AG04450 (cell line): ENCODE results near the gene SP2. TPM values are rescaled to one million over a fixed set of nuclear protein-coding genes. Genes with fewer than 3 reads are reported as not detected.

ENCODE experiments used
- CTCF ChIA-PET: fragments of 300-600, 350-600 bp; formaldehyde crosslinking; extraction: SDS; loops from one replicate; lab custom pipeline; 2022; ENCODE audit warnings: antibody characterized with exemption, inconsistent platforms; lab: Charles Lee
- POLR2A ChIA-PET: fragments of 350-600 bp; formaldehyde crosslinking; extraction: SDS; loops from one replicate; lab custom pipeline; 2021; ENCODE audit warnings: antibody characterized with exemption, inconsistent platforms; lab: Yijun Ruan, JAX
- DNase-seq: peaks from one replicate; pipeline ENCODE4 v3.0.0-alpha.2; 2011; ENCODE audit warnings: low read depth, low spot score
- H3K27ac ChIP-seq: one replicate; pipeline ENCODE4 v1.5.1; 2012; ENCODE audit warnings: low read depth, low read length, control low read depth
- H3K27me3 ChIP-seq: one replicate; pipeline ENCODE4 v1.6.0; 2012; ENCODE audit warnings: low read length; ENCODE audit not compliant: control insufficient read depth, insufficient read depth
- H3K4me3 ChIP-seq: 2 replicates; pipeline ENCODE4 v1.5.1; 2011; ENCODE audit warnings: mild to moderate bottlenecking, low read depth, low read length, control low read depth
- H3K9me3 ChIP-seq: 2 replicates; pipeline ENCODE4 v1.5.1; 2012; ENCODE audit warnings: low read length; ENCODE audit not compliant: control insufficient read depth, insufficient read depth
- CTCF ChIP-seq: IDR thresholded peaks from 2 replicates; pipeline ENCODE4 v1.5.1; 2011; ENCODE audit warnings: low read depth, low read length, control low read depth, inconsistent platforms
- polyA plus RNA-seq: library from polyadenylated mRNA; depleted of rRNA; stranded (reverse); fragments of >200 nt; gene quantifications from 2 replicates; pipeline ENCODE4 v1.2.3, GENCODE V29; 2011

Gene SP2
- polyA plus RNA-seq, 1 experiment, result 2.7 TPM

- peaks cover 26% of the 10 kb centered on the region for H3K27me3 ChIP-seq
- ChIA-PET CTCF (interaction anchor here (0.7 kb wide), 1 partner anchor 22 kb away, joined by 3 read pairs; no protein-coding TSS in a partner anchor), POLR2A (no interaction called here)
Measured at GRCh38 chr17:47869114-47869513, 26.9 kb upstream of the SP2 start.

GRCh38 chr17:47870056-47870455 is 26.0 kb upstream of the SP2 start:
- ChIA-PET CTCF (interaction anchor here (1.3 to 2.7 kb wide), 2 partner anchors 26 to 28 kb away, joined by 4 to 11 read pairs; partner anchors contain the start of gene SCRN2), POLR2A (no interaction called here)
- no peak for DNase-seq
- H3K4me3 ChIP-seq, result no peak overlapping the region
- H3K27ac ChIP-seq, result no peak overlapping the region
- peaks cover 26% of the 10 kb centered on the region for H3K27me3 ChIP-seq
- H3K9me3 ChIP-seq, result peaks cover 3% of the 10 kb centered on the region; the same call in 1 of the 2 replicates
- TF ChIP-seq CTCF, result no peak

More at GRCh38 chr17:47869114-47869513, 26.9 kb upstream of the SP2 start:
- no peak for TF ChIP-seq CTCF
- Histone ChIP-seq H3K9me3 (peaks cover 3% of the 10 kb centered on the region; the same call in 1 of the 2 replicates), H3K27ac (no peak overlapping the region), H3K4me3 (no peak overlapping the region)
- DNase-seq, result no peak

- no peak for DNase-seq
- no peak for TF ChIP-seq CTCF
- Histone ChIP-seq H3K4me3 (no peak overlapping the region), H3K27me3 (peaks cover 29% of the 10 kb centered on the region), H3K27ac (no peak overlapping the region), H3K9me3 (peaks cover 3% of the 10 kb centered on the region; the same call in 1 of the 2 replicates)
- ChIA-PET POLR2A (no interaction called here), CTCF (interaction anchor here (2.7 kb wide), 1 partner anchor 27 kb away, joined by 11 read pairs; no protein-coding TSS in a partner anchor)
Measured at GRCh38 chr17:47871048-47871447, 25.0 kb upstream of the SP2 start.

GRCh38 chr17:47872019-47872650 is 23.9 kb upstream of the SP2 start:
- no peak overlapping the region for H3K4me3 ChIP-seq
- CTCF ChIA-PET, result interaction anchor here (0.8 to 2.7 kb wide), 4 partner anchors 18 to 98 kb away, joined by 3 to 11 read pairs (median 4); no protein-coding TSS in a partner anchor

More at GRCh38 chr17:47872019-47872650, 23.9 kb upstream of the SP2 start:
- Histone ChIP-seq H3K9me3 (no peaks in the 10 kb centered on the region; the same call in 1 of the 2 replicates), H3K27ac (no peak overlapping the region), H3K27me3 (peaks cover 29% of the 10 kb centered on the region)
- POLR2A ChIA-PET, result interaction anchor here (1.6 kb wide), 1 partner anchor 9 kb away, joined by 5 read pairs; no protein-coding TSS in a partner anchor
- DNase-seq, result no peak
- no peak for TF ChIP-seq CTCF
